C4-2B (cell line): ENCODE data around the gene ZNF609.

ENCODE experiments used
- CTCF ChIP-seq: fragments of 450-650 bp; conservative IDR thresholded peaks from 2 replicates; pipeline ENCODE4 v1.5.1; 2017; ENCODE audit warnings: mild to moderate bottlenecking
- ZFX ChIP-seq: fragments of 450-650 bp; IDR thresholded peaks from 2 replicates; pipeline ENCODE4 v1.6.1; 2017

- TF ChIP-seq CTCF, result no peak
- no peak for TF ChIP-seq ZFX
These were observed 176.2 kb downstream of the ZNF609 start for GRCh38 chr15:64636556-64636955.
